ENCODE measurements around the gene PCSK9.
A peak's percentile ranks its signal among the peaks of the same experiment; 100 is the strongest.

The PCSK9 gene

DNA sequence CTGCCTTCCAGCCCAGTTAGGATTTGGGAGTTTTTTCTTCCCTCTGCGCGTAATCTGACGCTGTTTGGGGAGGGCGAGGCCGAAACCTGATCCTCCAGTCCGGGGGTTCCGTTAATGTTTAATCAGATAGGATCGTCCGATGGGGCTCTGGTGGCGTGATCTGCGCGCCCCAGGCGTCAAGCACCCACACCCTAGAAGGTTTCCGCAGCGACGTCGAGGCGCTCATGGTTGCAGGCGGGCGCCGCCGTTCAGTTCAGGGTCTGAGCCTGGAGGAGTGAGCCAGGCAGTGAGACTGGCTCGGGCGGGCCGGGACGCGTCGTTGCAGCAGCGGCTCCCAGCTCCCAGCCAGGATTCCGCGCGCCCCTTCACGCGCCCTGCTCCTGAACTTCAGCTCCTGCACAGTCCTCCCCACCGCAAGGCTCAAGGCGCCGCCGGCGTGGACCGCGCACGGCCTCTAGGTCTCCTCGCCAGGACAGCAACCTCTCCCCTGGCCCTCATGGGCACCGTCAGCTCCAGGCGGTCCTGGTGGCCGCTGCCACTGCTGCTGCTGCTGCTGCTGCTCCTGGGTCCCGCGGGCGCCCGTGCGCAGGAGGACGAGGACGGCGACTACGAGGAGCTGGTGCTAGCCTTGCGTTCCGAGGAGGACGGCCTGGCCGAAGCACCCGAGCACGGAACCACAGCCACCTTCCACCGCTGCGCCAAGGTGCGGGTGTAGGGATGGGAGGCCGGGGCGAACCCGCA, at the start of gene PCSK9:
TSS of gene PCSK9 (plus strand) at position 207 of the 741 bp plus-strand sequence. CDS start at position 497, 290 bp downstream.
- DNase-seq, result no peak

GRCh38 chr1:54989968-54990810, 49.2 kb upstream of the PCSK9 start:
- no peak for DNase-seq

DNA sequence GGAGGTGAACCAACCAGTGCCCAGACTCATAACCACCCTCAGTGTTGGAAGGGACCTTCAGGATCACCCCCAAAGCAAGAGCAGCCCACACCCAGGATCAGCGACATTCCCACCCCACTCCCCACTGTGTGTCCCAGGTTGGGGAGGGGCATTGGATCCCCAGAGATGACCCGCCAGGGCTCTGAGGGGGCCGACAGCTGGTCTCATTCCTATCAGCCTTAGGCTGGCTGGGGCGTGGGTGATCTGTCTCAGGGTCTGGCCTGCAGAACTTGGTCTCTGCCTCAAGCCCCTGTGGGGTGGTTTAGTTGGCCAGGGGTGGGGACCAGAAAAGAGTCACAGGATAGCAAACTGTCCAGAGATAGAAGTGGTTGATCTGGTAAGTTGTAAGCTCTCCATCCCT, 48.4 kb upstream of the PCSK9 start:
- DNase-seq, result no peak

GRCh38 chr1:54991939-54992338, 47.4 kb upstream of the PCSK9 start:
- DNase-seq, result no peak

GRCh38 chr1:54993140-54993539, 46.2 kb upstream of the PCSK9 start:
- no peak for DNase-seq

GRCh38 chr1:54994355-54994990, 44.9 kb upstream of the PCSK9 start:
- DNase-seq, result no peak

GRCh38 chr1:54995013-54995760, 44.2 kb upstream of the PCSK9 start:
- DNase-seq, result no peak

- no peak for DNase-seq
Observed at GRCh38 chr1:54995835-54996234, 43.5 kb upstream of the PCSK9 start.

DNA sequence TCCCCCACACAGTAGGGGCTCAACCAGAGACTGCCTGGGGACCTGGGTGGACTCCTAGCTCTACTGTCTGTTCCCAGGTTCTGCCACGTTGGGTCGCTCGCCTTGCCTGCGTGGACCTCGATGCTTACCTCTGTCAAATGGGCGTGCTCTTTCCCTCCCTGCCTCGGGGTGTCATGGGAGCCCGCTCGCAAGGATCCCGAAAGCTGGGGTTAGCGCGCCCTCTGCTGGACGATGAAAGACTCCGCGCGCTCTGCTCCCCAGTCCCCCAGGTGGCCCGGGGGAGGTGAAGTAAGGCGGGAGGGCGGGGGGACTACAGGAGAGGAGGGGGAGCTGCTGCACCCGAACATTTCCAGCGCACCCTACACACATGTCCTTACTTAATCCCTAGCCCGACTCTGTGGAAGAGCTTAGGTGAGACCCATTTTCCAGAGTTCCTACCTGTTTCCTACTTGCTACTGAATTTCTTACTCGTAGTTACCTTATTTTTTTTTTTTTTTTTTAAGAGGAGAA, 42.9 kb upstream of the PCSK9 start:
- peak; percentile 49 for DNase-seq

DNA sequence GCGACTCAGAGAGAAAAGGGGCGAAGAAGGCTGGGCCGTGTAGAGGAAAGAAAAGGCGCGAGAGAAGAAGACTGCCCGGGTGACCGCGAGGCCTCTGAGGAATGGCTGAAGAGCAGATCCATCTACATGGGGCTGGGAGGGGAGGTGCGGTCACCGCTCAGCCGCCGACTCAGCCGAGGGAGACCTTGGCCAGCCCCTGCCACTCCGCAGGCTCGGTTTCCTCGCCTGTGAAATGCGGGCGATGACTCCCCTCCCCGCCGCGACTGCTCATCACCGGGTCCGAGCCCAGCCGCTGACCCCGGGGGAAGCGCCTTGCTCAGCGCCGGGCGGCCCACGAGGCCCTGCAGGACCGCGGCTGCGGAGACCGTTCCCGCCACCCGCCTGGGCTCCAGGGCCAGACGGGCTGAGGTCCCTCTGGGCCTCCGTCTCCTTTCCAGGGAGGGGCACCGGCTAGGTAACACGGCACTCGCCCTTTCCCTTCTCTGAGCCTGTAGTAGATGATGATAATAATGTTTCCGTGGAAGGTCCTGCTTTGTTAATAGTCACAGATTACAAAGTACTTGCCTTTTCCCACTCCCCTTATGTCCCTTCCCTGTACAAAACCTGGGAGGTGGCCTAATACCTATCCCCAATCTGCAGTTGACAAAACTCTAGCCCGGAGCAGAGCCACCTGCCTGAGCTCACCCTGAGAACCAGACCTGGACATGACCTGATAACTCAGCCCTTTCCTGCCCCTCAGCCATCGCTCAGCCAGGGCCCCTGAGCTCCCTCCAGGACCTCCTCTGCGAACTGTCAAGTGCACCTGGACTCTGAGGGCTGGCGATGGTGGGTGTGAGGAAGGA, 42.3 kb upstream of the PCSK9 start:
- DNase-seq, result no peak

DNA sequence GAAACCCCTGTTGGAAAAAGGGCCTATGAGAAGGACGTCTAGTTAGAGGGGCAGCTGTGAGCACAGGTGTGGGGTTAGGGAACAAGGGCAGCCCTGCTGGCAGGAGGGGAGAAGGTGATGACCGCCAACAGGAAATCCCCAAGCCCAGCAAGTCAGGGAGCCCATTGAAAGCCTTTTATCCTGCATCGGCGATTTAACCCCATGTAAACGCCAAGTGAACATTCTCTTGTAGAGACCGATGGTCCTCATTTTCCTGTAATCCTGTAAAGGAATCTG, 41.7 kb upstream of the PCSK9 start:
- DNase-seq, result no peak

DNA sequence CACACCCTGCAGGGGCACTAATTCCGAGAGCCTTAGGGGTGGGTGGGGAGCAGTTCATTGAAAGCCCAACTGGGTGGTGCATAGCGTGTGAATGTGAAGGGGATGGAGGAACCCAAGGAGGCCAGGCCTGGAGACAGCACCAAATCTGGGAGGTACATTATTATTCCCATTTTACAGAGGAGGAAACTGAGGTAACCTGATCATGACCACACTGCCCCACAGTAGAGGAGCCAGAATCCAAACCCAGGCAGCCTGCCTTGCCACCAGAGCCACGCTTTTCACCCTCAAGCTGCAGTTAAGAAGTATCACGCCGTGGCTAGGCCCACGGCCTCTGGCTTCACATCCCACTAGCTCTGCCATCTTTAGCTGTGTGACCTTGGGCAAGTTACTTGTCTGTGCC, 41.2 kb upstream of the PCSK9 start:
- DNase-seq, result no peak

DNA sequence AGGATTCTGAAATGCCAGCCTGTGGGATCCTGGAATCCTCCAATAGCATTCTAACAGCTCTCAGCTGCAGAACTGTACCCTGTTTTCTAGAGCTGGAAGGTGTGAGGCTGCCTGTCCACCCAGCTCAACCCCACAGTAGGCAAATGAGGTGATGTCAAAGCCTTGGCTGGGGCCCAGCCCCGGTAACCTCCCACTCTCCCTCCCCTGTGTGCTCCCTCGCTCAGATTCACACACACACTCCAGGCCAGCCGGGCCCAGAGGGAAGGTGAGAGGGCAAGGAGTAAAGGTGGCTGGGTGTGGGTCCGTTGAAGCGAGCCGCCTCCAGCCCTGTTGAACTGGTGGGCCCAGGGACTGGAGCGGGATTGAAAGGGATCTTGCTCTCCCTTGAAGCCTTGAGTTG, 40.7 kb upstream of the PCSK9 start, which contains the start of gene BSND:
TSS of gene BSND (plus strand) at position 257 of the 400 bp plus-strand sequence. CDS start 254 bp downstream, outside the sequence.
- no peak for DNase-seq

DNA sequence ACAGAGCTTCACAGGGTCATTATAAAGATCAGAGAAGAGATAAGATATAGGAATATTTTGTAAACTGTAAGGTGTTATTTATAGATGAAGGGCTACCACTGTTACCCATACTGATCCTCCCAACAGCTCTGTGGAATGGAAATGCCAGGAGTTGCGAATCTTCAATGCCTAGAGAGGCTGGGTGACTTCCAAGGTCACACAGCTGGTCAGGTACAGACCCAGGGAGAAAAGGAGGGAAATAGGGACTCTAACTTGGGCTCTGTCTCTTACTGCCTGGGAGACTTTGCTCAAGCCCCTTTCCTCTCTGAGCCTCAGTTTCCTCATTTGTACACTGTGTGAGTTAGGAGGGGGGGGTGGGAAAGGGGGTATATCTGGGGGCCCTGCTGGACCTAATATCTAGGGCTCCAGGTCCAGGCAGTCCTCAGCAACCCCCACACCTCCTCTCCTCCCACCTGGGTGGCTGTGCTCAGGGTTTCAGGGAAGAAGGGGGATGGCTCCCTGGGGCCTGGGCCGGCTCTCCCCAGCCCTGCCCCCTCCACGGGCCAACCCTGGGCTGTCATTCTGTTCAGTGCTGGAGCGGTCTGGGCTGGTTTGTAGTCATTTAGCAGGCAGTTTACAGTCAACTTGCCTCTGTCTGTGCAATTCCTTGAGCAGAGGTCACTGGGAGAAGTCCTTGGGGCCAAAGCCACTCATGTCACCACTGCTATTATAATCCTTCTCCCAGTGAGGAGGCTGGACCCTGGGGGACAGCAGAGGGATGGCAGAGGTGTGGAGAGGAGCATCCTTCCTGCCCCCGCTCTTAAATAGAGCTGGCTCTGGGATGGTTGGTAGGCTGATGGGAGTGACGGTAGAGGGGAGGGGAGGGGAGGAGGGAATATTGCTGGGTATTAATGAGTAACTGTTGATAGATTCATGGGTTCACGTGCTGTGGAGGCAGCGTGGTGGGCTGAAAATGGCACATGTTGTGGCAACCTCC, 39.0 kb upstream of the PCSK9 start:
- no peak for DNase-seq

DNA sequence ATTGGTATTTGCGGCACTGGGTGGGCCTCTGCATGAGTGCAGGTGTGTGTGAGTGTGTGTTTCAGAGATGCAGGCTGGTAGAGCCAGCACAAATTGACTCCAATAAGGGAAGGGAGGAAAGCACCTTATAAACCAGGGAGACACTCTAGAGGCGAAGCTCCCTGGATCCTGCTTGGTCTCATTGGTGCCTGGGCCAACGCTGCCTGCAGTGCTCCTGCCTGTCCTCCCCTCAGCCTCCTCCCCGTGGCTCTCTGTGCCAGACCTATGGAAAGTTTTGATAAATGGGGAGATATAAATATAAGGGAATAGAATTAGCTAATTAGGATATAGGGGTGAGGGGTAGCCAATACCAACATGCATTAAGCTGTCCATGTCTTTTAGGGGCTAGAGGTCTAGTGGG, 38.0 kb upstream of the PCSK9 start:
- no peak for DNase-seq

DNA sequence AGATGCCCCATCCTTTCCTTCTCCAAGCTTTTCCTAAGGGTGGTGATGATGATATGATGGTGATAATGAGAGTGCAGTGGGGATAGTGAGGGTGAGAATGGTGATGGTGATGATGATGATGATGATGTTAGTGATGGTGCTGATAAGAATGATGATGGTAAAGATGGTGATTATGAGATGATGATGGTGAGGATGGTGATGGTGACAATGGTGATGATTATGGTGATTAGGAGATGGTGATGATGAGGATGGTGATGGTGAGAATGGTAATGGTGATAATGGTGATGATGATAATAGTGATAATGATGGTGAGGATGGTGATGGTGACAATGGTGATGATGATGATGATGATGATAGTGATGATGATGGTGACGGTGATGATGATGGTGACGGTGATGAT, 36.7 kb upstream of the PCSK9 start:
- no peak for DNase-seq

- no peak for DNase-seq
Observed at GRCh38 chr1:55005351-55006140, 33.8 kb upstream of the PCSK9 start.

GRCh38 chr1:55006931-55007330, 32.4 kb upstream of the PCSK9 start:
- no peak for DNase-seq

GRCh38 chr1:55007625-55008024, 31.7 kb upstream of the PCSK9 start:
- DNase-seq, result no peak

Data from midbrain (tissue), 1 donor.